Natural killer cell (primary cell): ENCODE results near the gene ACP7. TPM values are rescaled to one million over a fixed set of nuclear protein-coding genes. Genes with fewer than 3 reads are reported as not detected.

Experiments
- ATAC-seq, 3 donors: fragments of 150-1000 bp in 2 of 3; fragments of 200-7000 bp in 1 of 3; cut with Tn5 transposase; 1 replicate in 1 of 3; 2 replicates in 2 of 3; pipeline ENCODE4 v1.10.0; 2021; ENCODE audit warnings: mild to moderate bottlenecking in 2 of 3, moderate library complexity in 2 of 3
- DNase-seq, 2 donors: peaks; one replicate each; pipeline versions ENCODE4 v3.0.0 to v3.0.0-alpha.2; 2013 to 2021; ENCODE audit warnings: mixed read lengths in 1 of 2
- H3K27ac ChIP-seq: one replicate; pipeline ENCODE4 v1.5.1; 2013; ENCODE audit warnings: mild to moderate bottlenecking, low read length
- H3K27me3 ChIP-seq: one replicate; pipeline ENCODE4 v1.6.1; 2013; ENCODE audit warnings: low read length; ENCODE audit not compliant: control insufficient read depth, insufficient read depth
- H3K36me3 ChIP-seq: one replicate; pipeline ENCODE4 v1.6.1; 2013; ENCODE audit warnings: low read length; ENCODE audit not compliant: control insufficient read depth, insufficient read depth
- H3K4me1 ChIP-seq: one replicate; pipeline ENCODE4 v1.6.1; 2013; ENCODE audit warnings: low read length; ENCODE audit not compliant: control insufficient read depth, insufficient read depth
- H3K4me3 ChIP-seq: one replicate; pipeline ENCODE4 v1.5.1; 2013; ENCODE audit warnings: low read length
- H3K9me3 ChIP-seq: one replicate; pipeline ENCODE4 v1.6.1; 2013; ENCODE audit warnings: low read length; ENCODE audit not compliant: control insufficient read depth, insufficient read depth
- H3K27ac Mint-ChIP-seq, 2 donors: one replicate each; pipeline ENCODE4 v1.8.0; 2022; ENCODE audit warnings: mild to moderate bottlenecking in 2 of 2, mixed read lengths in 2 of 2, moderate library complexity in 1 of 2
- H3K27me3 Mint-ChIP-seq, 2 donors: one replicate each; pipeline ENCODE4 v1.8.0; 2022; ENCODE audit warnings: low read depth in 2 of 2, mixed read lengths in 2 of 2
- H3K36me3 Mint-ChIP-seq: one replicate; pipeline ENCODE4 v1.8.0; 2022; ENCODE audit warnings: mixed read lengths
- H3K4me1 Mint-ChIP-seq, 2 donors: one replicate each; pipeline ENCODE4 v1.8.0; 2022; ENCODE audit warnings: mixed read lengths in 2 of 2
- H3K4me3 Mint-ChIP-seq: one replicate; pipeline ENCODE4 v1.8.0; 2022; ENCODE audit warnings: mild to moderate bottlenecking, moderate library complexity, mixed read lengths
- H3K9me3 Mint-ChIP-seq, 2 donors: one replicate each; pipeline ENCODE4 v1.8.0; 2022; ENCODE audit warnings: mixed read lengths in 2 of 2
- WGBS: methylation state at CpG from one replicate; pipeline ENCODE4 v1.1.7; 2013; ENCODE audit warnings: missing lambda C conversion rate; ENCODE audit not compliant: insufficient coverage; 5-methylcytosine and 5-hydroxymethylcytosine counted together
- intact Hi-C: fragments of 100-400 bp; cut with micrococcal nuclease; formaldehyde crosslinking; loops from one replicate; pipeline ENCODE4 v1.14.2; 2022
- total RNA-seq, 4 donors: library from RNA; stranded (reverse); fragments of 120-200 nt in 1 of 4; gene quantifications; one replicate each; pipeline versions ENCODE4 v1.2.3 to v1.2.4, GENCODE V29; 2013 to 2022
- TF ChIP-seq, protein P1 (sequence below): fragments of 200-600 bp; IDR thresholded peaks from one replicate; pipeline ENCODE4 v1.8.0; 2022; ENCODE audit warnings: antibody characterized with exemption

Gene ACP7
- total RNA-seq, 3 donors from 2014 or later (not counting 1 experiment from before 2014, with no cell fraction given) = not detected

DNA sequence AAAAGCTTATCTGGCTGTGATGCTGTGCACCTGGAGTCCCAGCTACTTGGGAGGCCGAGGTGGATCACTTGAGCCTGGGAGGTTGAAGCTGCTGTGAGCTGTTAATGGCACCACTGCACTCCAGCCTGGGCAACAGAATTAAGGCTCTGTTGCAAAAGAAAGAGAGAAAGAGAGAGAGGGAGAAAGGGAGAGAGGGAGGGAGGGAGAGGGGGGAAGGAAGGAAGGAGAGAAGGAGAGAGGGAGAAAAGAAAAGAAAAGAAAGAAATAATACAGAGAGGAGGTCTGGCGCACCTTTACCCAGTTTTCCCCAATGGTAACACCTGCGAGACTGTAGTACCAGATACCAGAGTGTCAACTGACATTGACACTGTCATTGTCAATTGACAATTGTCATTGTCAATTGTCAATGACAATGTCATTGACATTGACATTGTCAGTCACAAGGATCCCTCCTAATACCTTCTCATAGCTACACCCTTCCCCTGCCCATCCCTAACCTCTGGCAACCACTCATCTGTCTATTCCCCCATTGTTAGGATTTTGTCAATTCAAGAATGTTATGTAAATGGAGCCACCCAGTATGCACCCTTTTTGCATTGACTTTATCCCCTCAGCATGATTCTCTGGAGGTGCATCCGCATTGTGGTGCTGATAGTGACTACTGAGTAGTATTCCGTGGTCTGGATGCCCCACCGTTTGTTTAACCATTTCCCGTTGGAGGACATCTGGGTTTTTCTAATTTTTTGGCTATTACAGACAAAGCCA lies 62.7 kb downstream of the ACP7 start:
- TF ChIP-seq, protein P1, sequence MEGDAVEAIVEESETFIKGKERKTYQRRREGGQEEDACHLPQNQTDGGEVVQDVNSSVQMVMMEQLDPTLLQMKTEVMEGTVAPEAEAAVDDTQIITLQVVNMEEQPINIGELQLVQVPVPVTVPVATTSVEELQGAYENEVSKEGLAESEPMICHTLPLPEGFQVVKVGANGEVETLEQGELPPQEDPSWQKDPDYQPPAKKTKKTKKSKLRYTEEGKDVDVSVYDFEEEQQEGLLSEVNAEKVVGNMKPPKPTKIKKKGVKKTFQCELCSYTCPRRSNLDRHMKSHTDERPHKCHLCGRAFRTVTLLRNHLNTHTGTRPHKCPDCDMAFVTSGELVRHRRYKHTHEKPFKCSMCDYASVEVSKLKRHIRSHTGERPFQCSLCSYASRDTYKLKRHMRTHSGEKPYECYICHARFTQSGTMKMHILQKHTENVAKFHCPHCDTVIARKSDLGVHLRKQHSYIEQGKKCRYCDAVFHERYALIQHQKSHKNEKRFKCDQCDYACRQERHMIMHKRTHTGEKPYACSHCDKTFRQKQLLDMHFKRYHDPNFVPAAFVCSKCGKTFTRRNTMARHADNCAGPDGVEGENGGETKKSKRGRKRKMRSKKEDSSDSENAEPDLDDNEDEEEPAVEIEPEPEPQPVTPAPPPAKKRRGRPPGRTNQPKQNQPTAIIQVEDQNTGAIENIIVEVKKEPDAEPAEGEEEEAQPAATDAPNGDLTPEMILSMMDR = no peak
- ATAC-seq (no peak), DNase-seq (no peak)
- peak overlapping the region in 1 of 2 donors; percentile 67 for H3K27ac Mint-ChIP-seq
- H3K27me3 Mint-ChIP-seq = no peaks in the 10 kb centered on the region
- Histone ChIP-seq H3K4me3 (no peak overlapping the region), H3K36me3 (no peaks in the 10 kb centered on the region), H3K27me3 (no peaks in the 10 kb centered on the region), H3K27ac (no peak overlapping the region), H3K4me1 (peaks cover 33% of the 10 kb centered on the region), H3K9me3 (no peaks in the 10 kb centered on the region)
- peaks cover 68 to 73% of the 10 kb centered on the region in 2 donors for H3K4me1 Mint-ChIP-seq
- H3K9me3 Mint-ChIP-seq = no peaks in the 10 kb centered on the region
- intact Hi-C loops = no loop called here
- WGBS = 82% methylated on average over 7 of the region's 7 CpGs
- H3K4me3 Mint-ChIP-seq = peak overlapping the region; percentile 47
- no peaks in the 10 kb centered on the region for H3K36me3 Mint-ChIP-seq

DNA sequence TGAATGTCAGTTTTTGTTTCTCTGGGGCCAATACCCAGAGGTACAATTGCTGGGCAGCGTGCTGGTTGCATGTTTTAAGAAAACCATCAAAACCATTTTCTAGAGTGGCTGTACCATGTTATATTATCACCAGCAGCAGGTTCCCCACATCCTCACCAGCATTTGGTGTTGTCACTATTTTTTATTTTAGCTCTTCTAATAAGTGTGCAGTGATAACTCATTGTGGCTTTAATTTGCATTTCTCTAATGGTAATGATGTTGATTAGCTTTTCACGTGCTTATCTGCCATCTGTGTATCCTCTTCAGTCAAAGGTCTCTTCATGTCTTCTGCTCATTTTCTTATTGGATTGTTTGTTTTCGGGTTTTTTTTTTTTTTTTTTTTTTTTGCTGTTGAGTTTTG lies 63.3 kb downstream of the ACP7 start:
- WGBS = 71% methylated on average over 1 of the region's 3 CpGs
- TF ChIP-seq, protein P1 = no peak
- Mint-ChIP-seq H3K36me3 (no peaks in the 10 kb centered on the region), H3K27me3 (no peaks in the 10 kb centered on the region), H3K9me3 (no peaks in the 10 kb centered on the region), H3K27ac (peak overlapping the region in 1 of 2 donors; percentile 67), H3K4me1 (peaks cover 67 to 73% of the 10 kb centered on the region in 2 donors), H3K4me3 (peak overlapping the region; percentile 47)
- ATAC-seq (peak in 1 of 3 donors; percentile 34), DNase-seq (no peak)
- Histone ChIP-seq H3K27me3 (no peaks in the 10 kb centered on the region), H3K4me1 (peaks cover 33% of the 10 kb centered on the region), H3K4me3 (no peak overlapping the region), H3K9me3 (no peaks in the 10 kb centered on the region), H3K27ac (no peak overlapping the region), H3K36me3 (no peaks in the 10 kb centered on the region)
- intact Hi-C loops = no loop called here

DNA sequence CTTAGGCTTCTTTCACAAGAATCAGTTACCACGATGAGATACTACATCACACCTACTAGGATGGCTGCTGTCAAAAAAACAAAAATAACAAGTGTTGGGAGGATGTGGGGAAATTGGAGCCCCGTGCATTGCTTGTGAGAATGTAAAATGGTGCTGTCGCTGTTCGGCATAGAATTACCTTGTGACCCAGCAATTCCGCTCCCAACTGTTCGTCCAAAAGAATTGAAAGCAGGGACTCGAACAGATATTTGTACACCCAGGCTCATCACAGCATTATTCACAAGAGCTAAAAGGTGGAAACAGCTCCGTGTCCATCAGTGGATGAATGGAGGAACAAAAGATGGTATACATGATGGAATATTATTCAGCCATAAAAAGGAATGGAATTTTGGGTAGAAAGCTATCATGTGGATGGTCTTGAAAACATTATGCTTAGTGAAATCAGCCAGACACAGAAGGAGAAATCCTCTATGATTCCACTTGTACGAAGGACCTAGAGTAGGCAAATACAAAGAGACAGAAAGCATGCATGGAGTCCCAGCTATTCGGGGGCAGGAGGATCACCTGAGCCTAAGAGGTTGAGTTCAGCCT lies 64.9 kb downstream of the ACP7 start:
- H3K9me3 Mint-ChIP-seq = no peaks in the 10 kb centered on the region
- TF ChIP-seq, protein P1 = no peak
- Histone ChIP-seq H3K27ac (no peak overlapping the region), H3K9me3 (no peaks in the 10 kb centered on the region), H3K4me1 (peaks cover 33% of the 10 kb centered on the region), H3K4me3 (no peak overlapping the region), H3K36me3 (no peaks in the 10 kb centered on the region), H3K27me3 (no peaks in the 10 kb centered on the region)
- no peaks in the 10 kb centered on the region for H3K36me3 Mint-ChIP-seq
- H3K27me3 Mint-ChIP-seq = no peaks in the 10 kb centered on the region
- DNase-seq (no peak), ATAC-seq (peak in 1 of 3 donors; percentile 60)
- intact Hi-C loops = no loop called here
- peaks cover 61 to 66% of the 10 kb centered on the region in 2 donors for H3K4me1 Mint-ChIP-seq
- H3K27ac Mint-ChIP-seq = peak overlapping the region; percentile 38 to 75
- 92% methylated on average over 9 of the region's 10 CpGs for WGBS
- peak overlapping the region; percentile 72 for H3K4me3 Mint-ChIP-seq
